BE2C (cell line): ENCODE measurements around the gene CDH6.

ENCODE experiments used
- DNase-seq: peaks from one replicate; pipeline ENCODE4 v3.0.0-alpha.2; 2020
- H3K27me3 ChIP-seq: fragments of 250-450 bp; sonication (Bioruptor Pico); 2 replicates; pipeline ENCODE4 v1.5.1; 2020; ENCODE audit warnings: mild to moderate bottlenecking
- H3K36me3 ChIP-seq: fragments of 250-450 bp; sonication (Bioruptor Pico); 2 replicates; pipeline ENCODE4 v1.5.1; 2020; ENCODE audit warnings: mild to moderate bottlenecking
- H3K4me1 ChIP-seq: fragments of 250-450 bp; sonication (Bioruptor Pico); 2 replicates; pipeline ENCODE4 v1.5.1; 2020
- H3K4me3 ChIP-seq: 2 replicates; pipeline ENCODE4 v1.5.1; 2011; ENCODE audit warnings: low read depth, low read length
- H3K9me3 ChIP-seq: fragments of 250-450 bp; sonication (Bioruptor Pico); 2 replicates; pipeline ENCODE4 v1.5.1; 2020
- CTCF ChIP-seq: IDR thresholded peaks from 2 replicates; pipeline ENCODE4 v1.5.1; 2012; ENCODE audit warnings: mild to moderate bottlenecking, low read depth, low read length

The CDH6 gene

GRCh38 chr5:31236339-31236738 lies 42.9 kb downstream of the CDH6 start:
- Histone ChIP-seq H3K9me3 (no peaks in the 10 kb centered on the region), H3K36me3 (no peaks in the 10 kb centered on the region), H3K27me3 (no peaks in the 10 kb centered on the region), H3K4me3 (no peak overlapping the region), H3K4me1 (no peaks in the 10 kb centered on the region; the same call in 1 of the 2 replicates)
- TF ChIP-seq CTCF: no peak
- DNase-seq: no peak

- Histone ChIP-seq H3K4me3 (no peak overlapping the region), H3K4me1 (no peaks in the 10 kb centered on the region; the same call in 1 of the 2 replicates), H3K9me3 (no peaks in the 10 kb centered on the region), H3K27me3 (no peaks in the 10 kb centered on the region), H3K36me3 (no peaks in the 10 kb centered on the region)
- peak; percentile 42 for TF ChIP-seq CTCF
- DNase-seq: peak; percentile 24
These were observed 43.7 kb downstream of the CDH6 start for GRCh38 chr5:31237174-31237573.

DNA sequence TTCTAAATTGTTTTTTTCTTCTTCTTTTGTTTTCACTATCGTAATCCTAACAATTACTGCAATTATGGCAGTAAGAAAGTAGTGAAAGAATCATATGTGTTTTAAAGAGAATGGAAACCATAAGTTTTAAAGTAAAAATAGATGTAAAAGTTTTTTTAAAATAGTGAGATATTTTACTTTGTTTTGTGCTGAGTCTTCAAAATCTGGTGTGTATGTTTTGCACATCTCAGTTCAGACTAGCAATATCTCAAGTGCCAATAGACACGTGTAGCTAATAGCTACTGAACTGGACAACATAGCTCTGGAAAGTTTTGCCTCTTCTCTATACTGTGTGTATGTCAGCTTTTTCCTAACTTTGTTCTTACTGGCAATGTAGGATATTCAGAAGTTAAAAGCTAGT lies 45.0 kb downstream of the CDH6 start:
- no peak for TF ChIP-seq CTCF
- no peaks in the 10 kb centered on the region for H3K36me3 ChIP-seq
- H3K4me3 ChIP-seq: no peak overlapping the region
- no peaks in the 10 kb centered on the region for H3K9me3 ChIP-seq
- no peak for DNase-seq
- H3K4me1 ChIP-seq: no peaks in the 10 kb centered on the region; the same call in 1 of the 2 replicates
- H3K27me3 ChIP-seq: no peaks in the 10 kb centered on the region

DNA sequence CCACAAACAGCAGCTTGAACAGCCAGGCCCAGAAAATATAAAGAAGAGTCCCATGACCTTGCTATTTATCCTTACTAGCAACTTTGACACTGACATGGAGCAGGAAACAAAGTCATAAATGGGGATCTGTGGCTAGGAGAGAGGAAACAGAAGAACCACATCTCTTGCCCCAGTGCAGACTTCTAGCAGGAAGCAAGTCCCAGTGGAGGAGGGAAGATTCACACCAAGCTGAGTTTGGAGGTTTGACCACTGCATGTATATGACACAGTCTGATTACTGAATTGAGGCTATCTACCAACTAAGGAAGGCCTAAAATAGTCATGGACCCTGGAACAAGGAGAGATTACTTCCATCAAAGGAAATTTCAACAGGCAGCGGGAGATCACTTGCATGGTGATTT lies 51.4 kb downstream of the CDH6 start:
- no peak overlapping the region for H3K4me3 ChIP-seq
- no peaks in the 10 kb centered on the region for H3K27me3 ChIP-seq
- no peaks in the 10 kb centered on the region for H3K9me3 ChIP-seq
- no peaks in the 10 kb centered on the region for H3K4me1 ChIP-seq
- no peak for DNase-seq
- H3K36me3 ChIP-seq: no peaks in the 10 kb centered on the region
- no peak for TF ChIP-seq CTCF

DNA sequence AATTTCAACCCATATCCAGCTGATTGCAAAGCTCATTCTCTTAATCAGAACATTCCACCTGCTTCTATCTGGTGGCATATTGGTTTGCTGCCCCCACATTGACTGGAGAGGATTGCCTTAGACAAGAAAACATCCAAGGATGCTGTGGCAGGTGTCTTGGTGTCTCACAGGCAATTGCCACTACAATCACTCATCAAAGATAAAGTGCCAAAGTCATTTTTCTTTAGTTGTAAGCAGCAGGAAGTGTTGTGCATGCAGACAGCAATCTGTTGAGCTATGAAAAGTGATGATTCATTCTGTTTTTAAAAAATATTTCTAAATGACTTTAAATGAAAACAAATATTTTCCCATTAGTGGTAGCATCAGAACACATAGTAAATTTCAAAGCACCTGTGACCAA lies 53.9 kb downstream of the CDH6 start:
- no peaks in the 10 kb centered on the region for H3K4me1 ChIP-seq
- no peaks in the 10 kb centered on the region for H3K36me3 ChIP-seq
- H3K27me3 ChIP-seq: no peaks in the 10 kb centered on the region
- no peak for DNase-seq
- H3K9me3 ChIP-seq: no peaks in the 10 kb centered on the region
- no peak for TF ChIP-seq CTCF
- no peak overlapping the region for H3K4me3 ChIP-seq

DNA sequence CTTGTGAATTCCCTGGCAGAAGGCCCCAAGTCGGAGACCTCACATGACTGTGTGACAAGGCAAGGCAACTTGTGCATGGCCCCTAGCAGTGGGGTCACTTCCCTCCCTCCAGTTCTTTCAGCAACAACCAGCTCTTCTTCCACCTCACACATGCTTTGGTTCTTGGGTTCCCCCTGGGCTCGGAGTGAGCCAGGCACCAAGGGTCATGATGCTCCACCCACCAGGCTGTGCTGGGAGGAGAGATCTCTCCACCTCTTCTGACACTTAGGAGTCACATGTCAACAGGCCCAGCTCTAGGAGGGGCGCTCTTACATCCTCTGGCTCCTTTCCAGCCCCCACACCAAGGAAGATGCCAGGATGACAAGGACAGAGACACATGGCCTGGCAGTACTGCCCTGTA lies 56.7 kb downstream of the CDH6 start:
- Histone ChIP-seq H3K4me3 (no peak overlapping the region), H3K4me1 (no peaks in the 10 kb centered on the region), H3K27me3 (no peaks in the 10 kb centered on the region), H3K36me3 (no peaks in the 10 kb centered on the region), H3K9me3 (no peaks in the 10 kb centered on the region; the same call in 1 of the 2 replicates)
- no peak for TF ChIP-seq CTCF
- DNase-seq: no peak
